Skeletal muscle tissue (tissue), 4 donors: Measurements from ENCODE around the gene MCTP2. TPM values are rescaled to one million over a fixed set of nuclear protein-coding genes. Genes with fewer than 3 reads are reported as not detected.

ENCODE experiments used
- H3K27ac ChIP-seq: one replicate; pipeline ENCODE4 v1.7.0; 2013; ENCODE audit warnings: mild to moderate bottlenecking, low read depth, low read length, inconsistent platforms
- H3K27me3 ChIP-seq, 3 donors: one replicate each; pipeline ENCODE4 v1.7.0; 2013; ENCODE audit warnings: low read length in 3 of 3; ENCODE audit not compliant: control insufficient read depth in 3 of 3, insufficient read depth in 3 of 3
- H3K36me3 ChIP-seq, 3 donors: one replicate each; pipeline ENCODE4 v1.7.0; 2013; ENCODE audit warnings: low read length in 3 of 3; ENCODE audit not compliant: control insufficient read depth in 3 of 3, insufficient read depth in 3 of 3
- H3K4me1 ChIP-seq, 3 donors: one replicate each; pipeline ENCODE4 v1.7.0; 2013; ENCODE audit warnings: low read length in 3 of 3, mild to moderate bottlenecking in 3 of 3; ENCODE audit not compliant: control insufficient read depth in 3 of 3, insufficient read depth in 3 of 3
- H3K4me3 ChIP-seq, 3 donors: one replicate each; pipeline ENCODE4 v1.7.0; 2013; ENCODE audit warnings: low read length in 3 of 3
- H3K9ac ChIP-seq, 3 donors: one replicate each; pipeline ENCODE4 v1.7.0; 2013; ENCODE audit warnings: low read length in 3 of 3, mild to moderate bottlenecking in 3 of 3, moderate library complexity in 2 of 3, low read depth in 1 of 3
- H3K9me3 ChIP-seq, 3 donors: one replicate each; pipeline ENCODE4 v1.7.0; 2013; ENCODE audit warnings: low read length in 3 of 3; ENCODE audit not compliant: control insufficient read depth in 3 of 3
- total RNA-seq: library from RNA; depleted of rRNA; stranded (reverse); fragments of >200 nt; gene quantifications from one replicate; pipeline ENCODE4 v1.2.3, GENCODE V29; 2014
- donor health status: Osteomylitis.

MCTP2 gene
- total RNA-seq, 1 donor from 2014 or later: 2.1 TPM

- Histone ChIP-seq H3K36me3 (no peaks in the 10 kb centered on the region), H3K4me1 (no peaks in the 10 kb centered on the region), H3K27ac (no peak overlapping the region), H3K9me3 (no peaks in the 10 kb centered on the region), H3K4me3 (no peak overlapping the region), H3K27me3 (no peaks in the 10 kb centered on the region), H3K9ac (no peak overlapping the region)
Observed at GRCh38 chr15:94293411-94294402, 62.3 kb downstream of the MCTP2 start.

GRCh38 chr15:94294556-94294955 lies 63.2 kb downstream of the MCTP2 start:
- Histone ChIP-seq H3K4me1 (no peaks in the 10 kb centered on the region), H3K9me3 (no peaks in the 10 kb centered on the region), H3K4me3 (no peak overlapping the region), H3K27ac (no peak overlapping the region), H3K9ac (no peak overlapping the region), H3K36me3 (no peaks in the 10 kb centered on the region), H3K27me3 (no peaks in the 10 kb centered on the region)

- no peaks in the 10 kb centered on the region for H3K9me3 ChIP-seq
- H3K4me3 ChIP-seq: no peak overlapping the region
- no peaks in the 10 kb centered on the region for H3K27me3 ChIP-seq
- no peak overlapping the region for H3K9ac ChIP-seq
- no peaks in the 10 kb centered on the region for H3K4me1 ChIP-seq
- no peak overlapping the region for H3K27ac ChIP-seq
- no peaks in the 10 kb centered on the region for H3K36me3 ChIP-seq
Observed at GRCh38 chr15:94295275-94295674, 63.9 kb downstream of the MCTP2 start.

- H3K27me3 ChIP-seq: no peaks in the 10 kb centered on the region
- H3K4me3 ChIP-seq: no peak overlapping the region
- H3K27ac ChIP-seq: no peak overlapping the region
- H3K36me3 ChIP-seq: no peaks in the 10 kb centered on the region
- no peaks in the 10 kb centered on the region for H3K4me1 ChIP-seq
- no peak overlapping the region for H3K9ac ChIP-seq
- no peaks in the 10 kb centered on the region for H3K9me3 ChIP-seq
Observed at GRCh38 chr15:94296717-94297116, 65.4 kb downstream of the MCTP2 start.

GRCh38 chr15:94297558-94297957 lies 66.2 kb downstream of the MCTP2 start:
- Histone ChIP-seq H3K36me3 (no peaks in the 10 kb centered on the region), H3K9me3 (no peaks in the 10 kb centered on the region), H3K4me3 (no peak overlapping the region), H3K27ac (no peak overlapping the region), H3K9ac (no peak overlapping the region), H3K27me3 (no peaks in the 10 kb centered on the region), H3K4me1 (no peaks in the 10 kb centered on the region)

- Histone ChIP-seq H3K4me1 (no peaks in the 10 kb centered on the region), H3K36me3 (no peaks in the 10 kb centered on the region), H3K27ac (no peak overlapping the region), H3K9ac (no peak overlapping the region), H3K27me3 (no peaks in the 10 kb centered on the region), H3K4me3 (no peak overlapping the region), H3K9me3 (no peaks in the 10 kb centered on the region)
Observed at GRCh38 chr15:94298364-94298763, 67.0 kb downstream of the MCTP2 start.

- no peaks in the 10 kb centered on the region for H3K27me3 ChIP-seq
- H3K4me1 ChIP-seq: no peaks in the 10 kb centered on the region
- H3K27ac ChIP-seq: no peak overlapping the region
- no peak overlapping the region for H3K9ac ChIP-seq
- no peak overlapping the region for H3K4me3 ChIP-seq
- no peaks in the 10 kb centered on the region for H3K9me3 ChIP-seq
- no peaks in the 10 kb centered on the region for H3K36me3 ChIP-seq
Observed at GRCh38 chr15:94300612-94301011, 69.3 kb downstream of the MCTP2 start.

- H3K27ac ChIP-seq: no peak overlapping the region
- H3K4me1 ChIP-seq: no peaks in the 10 kb centered on the region
- no peaks in the 10 kb centered on the region for H3K27me3 ChIP-seq
- H3K36me3 ChIP-seq: no peaks in the 10 kb centered on the region
- no peaks in the 10 kb centered on the region for H3K9me3 ChIP-seq
- H3K9ac ChIP-seq: no peak overlapping the region
- no peak overlapping the region for H3K4me3 ChIP-seq
Observed at GRCh38 chr15:94305133-94305532, 73.8 kb downstream of the MCTP2 start.

- no peaks in the 10 kb centered on the region for H3K4me1 ChIP-seq
- H3K36me3 ChIP-seq: no peaks in the 10 kb centered on the region
- no peaks in the 10 kb centered on the region for H3K27me3 ChIP-seq
- H3K9ac ChIP-seq: no peak overlapping the region
- H3K27ac ChIP-seq: no peak overlapping the region
- H3K9me3 ChIP-seq: no peaks in the 10 kb centered on the region
- H3K4me3 ChIP-seq: no peak overlapping the region
Observed at GRCh38 chr15:94306700-94307650, 75.6 kb downstream of the MCTP2 start.

GRCh38 chr15:94312946-94313345 lies 81.6 kb downstream of the MCTP2 start:
- Histone ChIP-seq H3K4me3 (no peak overlapping the region), H3K9ac (no peak overlapping the region), H3K27me3 (peaks cover 0 to 4% (median 0%) of the 10 kb centered on the region in 3 donors), H3K9me3 (no peaks in the 10 kb centered on the region), H3K4me1 (no peaks in the 10 kb centered on the region), H3K36me3 (no peaks in the 10 kb centered on the region), H3K27ac (no peak overlapping the region)
